Omental fat pad (tissue), 4 donors: Measurements from ENCODE around the gene TPSB2. TPM values are rescaled to one million over a fixed set of nuclear protein-coding genes. Genes with fewer than 3 reads are reported as not detected.

ENCODE experiments used
- ATAC-seq: fragments of 150-250 bp; one replicate; pipeline ENCODE4 v1.9.1; 2016; ENCODE audit warnings: mild to moderate bottlenecking, moderate library complexity; ENCODE audit not compliant: low FRiP score
- DNase-seq: peaks from one replicate; pipeline ENCODE4 v3.0.0-alpha.2; 2019; ENCODE audit warnings: low spot score
- CTCF ChIP-seq, 3 donors: fragments of 450-650 bp; IDR thresholded peaks; one replicate each; pipeline ENCODE4 v1.5.1; 2016 to 2017; ENCODE audit warnings: antibody characterized with exemption in 3 of 3, mild to moderate bottlenecking in 3 of 3, moderate library complexity in 2 of 3
- total RNA-seq, 4 donors: library from RNA; depleted of rRNA; stranded (reverse); fragments of >200 nt; gene quantifications; one replicate each; pipeline ENCODE4 v1.1.0, GENCODE V29; 2016

TPSB2 gene
- total RNA-seq, 4 donors from 2014 or later: 10.1 to 112 (median 42.0) TPM

DNA sequence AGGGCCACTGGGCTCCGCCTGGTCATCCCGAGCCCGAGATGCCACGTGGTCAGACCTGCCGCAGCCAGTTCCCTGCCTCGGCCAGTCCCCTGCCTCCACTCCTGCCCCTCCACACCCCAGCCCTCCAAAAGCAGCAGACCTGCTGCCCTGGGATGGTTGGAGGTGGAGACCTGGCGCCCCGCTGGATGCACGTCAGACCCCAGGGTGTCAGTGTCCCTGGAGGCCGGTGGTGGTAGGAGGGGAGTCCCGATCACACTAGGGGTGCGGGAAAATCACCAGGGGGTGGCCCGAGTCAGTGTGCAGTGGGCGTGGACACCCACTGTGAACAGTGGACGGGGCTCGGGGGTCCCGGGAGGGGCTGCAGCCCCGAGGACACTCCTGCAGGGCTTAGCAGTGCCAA is 31.8 kb downstream of the TPSB2 start:
- no peak for TF ChIP-seq CTCF (IDR thresholded peaks at IDR 0.05)
- no peak for DNase-seq
- ATAC-seq: no peak

GRCh38 chr16:1197237-1197866 is 32.6 kb downstream of the TPSB2 start:
- no peak for TF ChIP-seq CTCF (IDR thresholded peaks at IDR 0.05)
- ATAC-seq: no peak
- no peak for DNase-seq

DNA sequence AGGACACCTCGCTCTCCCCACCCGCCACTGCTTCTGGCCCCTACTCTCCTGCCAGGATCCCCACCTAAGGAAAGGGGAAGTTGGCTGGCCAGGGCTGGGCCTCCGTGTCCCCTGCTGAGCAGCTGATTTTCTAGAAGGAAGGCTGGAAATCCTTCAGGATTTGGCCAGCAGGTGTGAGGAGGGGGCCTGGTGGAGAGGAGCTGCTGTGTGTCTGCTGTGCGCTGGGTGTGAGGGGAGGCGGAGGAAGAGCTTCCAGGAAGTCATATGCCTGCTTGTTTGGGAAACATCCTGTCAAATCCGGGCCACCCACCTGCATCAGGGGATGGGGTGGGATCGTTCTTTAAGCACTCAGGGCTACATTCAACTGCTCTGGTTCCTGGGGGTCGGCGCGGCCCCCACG is 33.5 kb downstream of the TPSB2 start:
- ATAC-seq: no peak
- no peak for DNase-seq
- TF ChIP-seq CTCF (IDR thresholded peaks at IDR 0.05): no peak

- ATAC-seq (no peak), DNase-seq (no peak)
- no peak for TF ChIP-seq CTCF (IDR thresholded peaks at IDR 0.05)
Measured at GRCh38 chr16:1195393-1195666, 34.7 kb downstream of the TPSB2 start.

DNA sequence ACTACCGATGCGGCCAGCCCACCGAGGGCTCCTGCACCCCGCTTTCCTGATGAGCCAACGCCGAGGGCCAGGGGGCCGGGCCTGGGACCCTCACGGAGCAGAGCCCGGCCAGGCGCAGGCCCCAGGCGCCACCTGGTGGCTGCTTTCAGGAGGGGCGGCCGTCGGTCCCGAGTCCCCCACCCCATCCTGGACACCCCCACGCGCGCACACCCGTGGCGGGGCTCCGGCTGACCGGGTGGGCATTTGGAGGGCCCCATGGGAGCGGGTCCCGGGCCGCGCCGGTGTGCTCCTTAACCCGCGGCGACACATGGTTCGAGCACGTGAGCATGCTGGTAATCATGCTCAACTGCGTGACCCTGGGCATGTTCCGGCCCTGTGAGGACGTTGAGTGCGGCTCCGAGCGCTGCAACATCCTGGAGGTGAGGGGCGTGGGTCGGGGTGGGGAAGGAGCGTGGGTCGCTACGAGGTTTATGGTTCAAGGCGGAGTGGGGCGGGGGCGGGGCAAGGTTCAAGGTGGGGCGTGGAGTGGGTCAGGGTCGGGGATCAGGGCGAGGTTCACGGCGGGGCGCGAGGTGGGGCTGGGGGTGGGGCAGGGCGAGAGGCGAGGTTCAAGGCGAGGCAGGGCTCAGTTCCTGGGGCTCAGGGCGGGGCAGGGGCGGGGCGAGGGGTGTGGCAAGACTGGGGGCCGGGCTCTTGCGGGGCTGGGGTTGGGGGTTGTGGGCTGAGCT is 35.2 kb downstream of the TPSB2 start:
- peak in 1 of 3 donors; percentile 56 for TF ChIP-seq CTCF (IDR thresholded peaks at IDR 0.05)
- DNase-seq (no peak), ATAC-seq (no peak)

- DNase-seq (no peak), ATAC-seq (no peak)
- no peak for TF ChIP-seq CTCF (IDR thresholded peaks at IDR 0.05)
Measured at GRCh38 chr16:1193825-1194581, 36.0 kb downstream of the TPSB2 start.
